Stimulated activated CD4-positive, alpha-beta T cell treated with anti-CD3 and anti-CD28 coated beads, Interleukin-12 subunit alpha, Interleukin-12 subunit beta, amount 100 ng/mL, for 4 hours (primary cell): ENCODE data around the gene BRINP1.

ENCODE experiments used
- DNase-seq: peaks from one replicate; pipeline ENCODE4 v3.0.0-alpha.2; 2020

BRINP1 gene

DNA sequence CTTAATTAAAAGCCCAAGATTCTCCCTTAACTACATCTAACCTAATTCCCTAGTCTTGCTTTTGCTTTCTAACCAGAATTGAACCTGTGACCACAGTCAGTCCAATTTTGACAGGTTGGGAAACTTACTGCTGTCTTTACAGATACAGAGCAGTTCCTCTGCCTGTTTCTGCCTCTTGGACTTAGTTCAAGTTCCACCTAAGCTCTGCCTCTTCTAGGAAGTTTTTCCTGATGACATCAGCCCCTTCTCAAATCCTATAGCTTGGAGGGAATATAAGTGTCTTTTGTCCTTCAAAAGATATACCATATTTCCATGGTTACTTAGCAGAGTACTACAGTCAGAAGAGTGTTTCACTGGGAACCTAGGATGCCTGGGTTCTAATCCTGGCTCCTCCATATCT, 31.7 kb downstream of the BRINP1 start:
- DNase-seq, result no peak

- no peak for DNase-seq
Measured at GRCh38 chr9:119334745-119335144, 34.5 kb downstream of the BRINP1 start.

GRCh38 chr9:119333507-119334229, 35.6 kb downstream of the BRINP1 start:
- DNase-seq, result no peak

- DNase-seq, result no peak
Measured at GRCh38 chr9:119332522-119332921, 36.7 kb downstream of the BRINP1 start.

- DNase-seq, result no peak
Measured at GRCh38 chr9:119322184-119322583, 47.1 kb downstream of the BRINP1 start.

GRCh38 chr9:119318371-119318770, 50.9 kb downstream of the BRINP1 start:
- no peak for DNase-seq

DNA sequence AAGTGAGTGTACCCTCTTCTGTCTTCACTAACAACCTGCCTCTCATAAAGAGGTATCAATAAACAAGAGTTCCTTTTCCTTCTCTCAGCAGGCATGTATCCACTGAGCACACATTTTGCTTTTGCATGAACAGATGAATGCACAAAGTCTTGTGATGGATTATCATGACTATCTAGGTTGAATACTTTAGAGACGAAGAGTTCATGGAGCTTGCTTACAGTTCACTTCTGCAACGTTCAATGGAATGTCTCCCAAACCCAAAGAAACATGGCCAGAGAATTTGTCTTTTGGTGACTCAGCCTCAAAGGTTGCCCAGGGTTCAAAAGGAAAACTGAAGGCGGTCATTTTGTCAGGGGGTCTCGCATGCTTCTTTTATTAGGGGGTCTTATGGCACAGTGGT, 55.4 kb downstream of the BRINP1 start:
- DNase-seq, result no peak

DNA sequence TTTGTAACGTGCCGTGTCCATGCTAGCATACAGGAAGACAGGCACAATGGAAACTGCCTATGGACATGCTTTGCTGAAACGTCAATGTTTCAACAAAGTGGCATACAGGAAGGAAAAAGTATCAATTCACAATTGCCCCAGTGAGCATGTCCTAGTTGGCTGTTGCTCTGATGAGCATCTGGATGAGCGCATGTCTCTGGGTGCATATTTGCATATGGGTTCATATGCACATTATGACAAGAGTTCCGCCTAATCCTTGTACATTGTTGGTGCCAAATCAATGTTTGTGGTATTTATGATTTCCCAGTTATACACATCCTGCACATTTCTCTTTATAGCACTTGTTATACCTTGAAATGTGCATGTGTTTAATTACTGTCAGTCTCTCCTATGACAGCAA, 58.5 kb downstream of the BRINP1 start:
- no peak for DNase-seq

DNA sequence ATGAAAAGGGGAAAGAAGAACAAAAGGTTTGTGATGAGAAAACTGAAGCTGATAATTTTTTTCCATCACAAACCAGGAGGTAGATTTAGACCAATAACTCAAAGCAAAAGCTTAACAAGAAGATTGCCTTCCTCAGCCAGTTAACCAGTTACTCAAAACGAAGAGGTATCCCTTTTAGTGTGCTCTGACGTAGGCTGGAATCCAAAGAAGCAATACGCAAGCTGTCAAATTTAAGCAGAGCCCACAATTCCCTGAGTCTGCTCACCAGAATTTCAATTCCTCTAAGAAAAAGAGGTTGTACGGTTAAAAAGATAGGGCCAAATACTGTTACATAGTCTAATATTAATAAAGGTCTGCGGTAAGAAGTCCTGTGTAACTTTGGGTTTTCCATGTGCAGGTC, 61.8 kb downstream of the BRINP1 start:
- no peak for DNase-seq

DNA sequence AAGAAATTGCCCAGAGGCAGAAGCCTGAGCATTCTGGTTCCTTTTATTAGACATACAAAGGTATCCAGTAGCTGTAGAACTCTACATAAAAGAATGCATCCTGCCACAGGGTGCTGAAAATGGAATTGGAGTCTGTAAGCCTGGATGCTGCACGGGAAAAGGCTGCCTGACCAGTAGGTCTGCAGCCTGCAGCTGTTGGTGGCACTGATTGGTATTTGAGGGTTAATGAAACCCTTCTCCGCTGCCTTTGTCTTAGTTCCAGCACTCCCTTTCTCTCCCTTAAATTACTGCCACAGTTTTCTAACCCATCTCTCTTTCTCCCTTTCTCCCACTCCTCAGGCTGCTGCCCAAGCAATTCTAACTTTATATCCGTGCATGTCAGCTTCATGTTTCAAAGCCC, 64.7 kb downstream of the BRINP1 start:
- no peak for DNase-seq

GRCh38 chr9:119302988-119303698, 66.1 kb downstream of the BRINP1 start:
- no peak for DNase-seq

- DNase-seq, result no peak
Measured at GRCh38 chr9:119298076-119298853, 71.0 kb downstream of the BRINP1 start.

DNA sequence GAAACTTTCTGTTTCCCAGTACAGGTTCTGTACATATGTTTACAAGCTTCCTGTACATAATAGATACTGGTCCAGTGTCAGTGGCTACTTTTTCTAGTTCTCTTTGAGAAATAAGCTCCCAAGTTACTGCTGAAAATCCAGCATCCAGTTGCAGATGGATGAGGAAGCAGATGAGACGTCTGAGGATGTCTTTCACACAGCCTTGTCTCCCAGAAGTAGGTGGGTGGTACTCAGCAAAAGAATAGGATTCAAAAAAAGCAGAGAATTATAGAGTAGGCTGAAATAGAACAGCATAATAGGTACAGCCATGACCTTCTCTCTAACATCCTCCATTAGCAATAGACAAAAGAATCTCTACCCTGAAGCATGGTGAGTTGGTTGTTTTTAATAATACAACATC, 77.7 kb downstream of the BRINP1 start:
- no peak for DNase-seq

DNA sequence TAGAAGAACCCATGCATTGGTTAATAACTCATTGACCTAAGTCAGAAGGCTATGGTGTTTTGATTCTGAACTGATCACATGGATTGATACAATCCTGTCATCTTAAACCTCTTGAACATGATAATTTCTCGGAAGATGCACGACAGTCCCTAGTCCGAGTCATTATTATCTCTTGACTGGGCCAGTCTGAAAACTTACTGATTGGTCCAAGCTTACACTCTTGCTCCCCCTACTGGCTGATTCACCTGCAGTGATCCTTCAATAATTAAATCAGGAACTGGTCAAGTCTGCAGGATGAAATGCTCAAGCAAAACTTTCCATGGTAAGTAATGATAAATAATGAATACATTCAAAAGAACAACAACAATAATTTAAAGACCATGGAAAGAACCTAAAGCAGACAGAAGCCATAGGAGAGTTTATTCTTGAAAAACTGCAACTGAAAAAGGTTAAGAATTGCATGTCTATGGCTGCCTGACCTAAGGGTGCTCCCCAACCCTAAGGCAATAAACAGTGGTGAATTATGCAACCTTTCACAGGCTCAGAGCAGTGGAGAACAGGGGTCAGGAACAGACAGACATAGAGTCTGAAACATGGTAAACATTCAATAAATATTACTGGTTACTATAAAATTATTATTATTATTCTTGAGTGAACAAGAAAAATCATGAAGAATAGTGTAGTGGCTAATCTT, 79.3 kb downstream of the BRINP1 start:
- no peak for DNase-seq

DNA sequence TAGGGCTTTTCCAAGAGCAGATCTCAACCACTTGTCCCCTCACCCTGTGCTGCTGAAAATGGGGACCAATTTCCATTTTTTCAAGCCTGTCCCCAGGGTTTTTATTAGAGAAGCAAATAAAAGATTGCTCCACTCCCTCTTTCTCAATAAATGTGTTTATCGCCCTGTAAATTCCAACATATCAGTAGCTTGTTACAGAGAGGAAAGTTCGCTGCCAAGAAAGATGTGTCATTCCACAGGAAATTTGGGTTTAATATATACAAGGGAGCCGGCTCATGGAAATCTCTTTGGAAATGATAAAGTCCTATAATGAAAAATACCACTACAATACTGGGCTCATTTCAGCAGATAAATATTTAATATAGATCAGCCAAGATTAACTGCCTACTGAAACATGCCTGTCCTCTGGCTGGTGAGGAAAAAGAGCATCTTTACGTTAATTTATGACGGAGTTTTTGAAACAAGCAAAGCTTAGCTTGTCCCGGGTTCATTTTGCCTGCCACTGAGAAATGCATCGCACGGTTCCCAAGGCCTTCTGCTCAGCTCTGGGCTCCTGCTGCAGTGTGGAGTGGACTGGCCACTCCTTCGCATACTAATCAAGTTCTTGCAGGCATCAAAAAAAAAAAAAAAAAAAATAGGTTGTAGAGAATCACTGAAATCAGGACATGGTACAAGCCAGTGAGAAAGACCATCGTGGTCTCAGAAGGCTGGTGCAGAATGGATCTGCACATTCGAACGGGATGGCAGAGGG, 84.5 kb downstream of the BRINP1 start:
- DNase-seq, result no peak

DNA sequence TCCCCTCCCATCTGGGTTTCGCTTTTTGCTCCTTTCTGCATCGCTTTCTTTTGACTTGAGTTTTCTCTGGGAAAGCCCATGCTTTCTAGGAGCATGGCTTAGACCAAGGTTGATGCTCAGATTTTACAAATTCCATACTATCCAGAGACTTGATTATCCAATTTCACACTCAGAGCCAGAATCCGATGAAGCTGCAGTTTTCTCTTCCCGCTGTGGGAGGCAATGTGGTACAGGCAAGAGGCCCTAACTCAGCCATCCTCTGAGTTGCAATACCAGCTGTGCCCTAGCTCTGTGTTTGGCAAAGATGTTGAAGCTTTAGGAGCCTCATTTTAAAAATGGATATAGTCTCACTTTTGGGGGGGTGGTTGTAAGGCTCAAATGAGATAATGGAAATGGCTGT, 85.1 kb downstream of the BRINP1 start:
- no peak for DNase-seq

DNA sequence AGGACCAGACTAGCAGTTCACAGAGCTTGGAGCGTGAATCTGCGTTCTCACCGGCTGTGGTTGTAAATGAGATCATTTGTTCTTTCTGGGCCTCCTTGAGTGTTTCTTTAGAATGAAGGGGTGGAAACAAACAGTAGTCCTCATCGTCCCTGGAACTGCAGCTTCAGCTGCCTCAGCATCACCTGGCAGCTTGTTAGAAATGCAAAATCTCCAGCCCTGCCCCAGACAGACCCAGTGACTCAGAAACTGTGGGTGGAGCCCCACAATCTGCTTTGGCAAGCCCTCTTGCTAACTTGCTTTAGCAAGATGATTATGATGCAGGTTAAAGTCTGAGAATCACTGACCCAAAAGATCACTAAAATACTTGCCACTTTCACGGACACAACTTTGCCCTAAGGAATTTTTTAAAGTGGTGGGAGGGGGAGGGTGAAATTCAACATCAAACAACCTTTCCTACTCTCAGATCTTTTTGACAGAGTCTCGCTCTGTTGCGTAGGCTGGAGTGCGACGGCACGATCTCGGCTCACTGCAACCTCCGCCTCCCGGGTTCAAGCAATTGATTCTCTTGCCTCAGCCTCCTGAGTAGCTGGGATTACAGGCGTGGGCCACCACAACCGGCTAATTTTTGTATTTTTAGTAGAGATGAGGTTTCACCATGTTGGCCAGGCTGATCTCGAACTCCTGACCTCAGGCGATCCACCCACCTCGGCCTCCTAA, 86.0 kb downstream of the BRINP1 start:
- no peak for DNase-seq

- DNase-seq, result no peak
Measured at GRCh38 chr9:119282476-119283077, 86.7 kb downstream of the BRINP1 start.

DNA sequence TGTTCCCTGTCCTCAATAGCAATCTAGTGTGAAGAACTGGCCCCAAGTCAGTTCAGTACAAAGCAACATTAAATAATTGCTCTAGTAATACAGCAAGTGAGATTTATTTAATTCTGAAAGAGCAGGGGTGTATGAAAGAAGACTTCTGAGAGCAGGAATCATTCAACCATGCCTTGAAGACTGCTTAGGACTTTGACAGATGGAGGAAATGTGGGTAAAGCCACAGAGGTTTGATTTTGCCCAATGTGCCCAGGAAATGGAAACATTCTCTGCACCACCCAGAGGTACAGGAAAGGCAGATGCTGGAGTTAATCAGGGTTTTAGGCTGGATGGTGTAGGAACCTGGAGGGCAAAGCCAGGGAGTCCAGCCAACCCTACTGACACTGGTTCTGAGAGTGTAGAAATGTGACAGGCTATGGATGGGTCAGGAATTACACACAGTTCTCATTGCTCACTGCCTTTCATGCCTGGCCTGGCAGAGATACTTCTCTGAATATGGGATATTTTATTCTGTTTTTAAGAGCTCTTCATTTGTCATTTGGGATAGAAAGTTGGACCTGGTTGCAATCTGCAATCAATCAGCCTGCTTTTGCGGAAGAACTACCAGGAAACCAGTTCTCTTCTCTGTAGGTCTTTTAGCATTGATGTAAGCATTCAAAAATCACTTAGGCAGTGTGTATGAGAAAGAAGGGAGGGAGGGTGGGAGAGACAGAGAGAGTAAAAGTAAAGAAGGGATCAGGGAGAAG, 88.3 kb downstream of the BRINP1 start:
- no peak for DNase-seq

DNA sequence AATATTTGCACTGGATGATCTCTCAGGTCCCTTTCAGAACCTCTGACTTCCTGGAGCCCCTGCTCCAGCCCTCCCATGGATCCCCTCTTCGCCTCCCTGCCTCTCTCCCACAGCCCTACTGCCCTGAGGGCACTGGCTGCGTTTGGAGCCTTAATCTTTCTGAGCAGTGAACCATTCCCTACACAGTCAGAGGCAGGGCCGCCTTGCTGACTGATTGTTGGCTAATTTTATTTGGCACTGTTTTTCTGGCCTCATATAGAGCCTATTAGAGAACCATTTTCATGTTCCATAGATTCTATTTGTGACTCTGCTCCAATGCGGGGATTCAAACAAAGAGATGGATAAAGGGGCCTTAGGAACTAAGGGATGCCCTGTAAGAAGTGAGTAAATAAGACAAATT, 91.1 kb downstream of the BRINP1 start:
- DNase-seq, result no peak
